H1 (cell line): ENCODE data around the gene ZNF568. TPM values are rescaled to one million over a fixed set of nuclear protein-coding genes. Genes with fewer than 3 reads are reported as not detected.

Experiments used
- ATF3 ChIP-seq: IDR thresholded peaks from 2 replicates; pipeline ENCODE4 v1.6.1; 2011; ENCODE audit warnings: low read depth, mild to moderate bottlenecking, low read length; ENCODE audit not compliant: insufficient read depth
- BACH1 ChIP-seq: IDR thresholded peaks from 2 replicates; pipeline ENCODE4 v1.6.1; 2012; ENCODE audit warnings: low read length, improper control_type of control experiment
- CHD2 ChIP-seq: IDR thresholded peaks from 2 replicates; pipeline ENCODE4 v1.6.1; 2012; ENCODE audit warnings: low read length, improper control_type of control experiment
- CTBP2 ChIP-seq: IDR thresholded peaks from 2 replicates; pipeline ENCODE4 v1.7.0; 2011; ENCODE audit warnings: borderline replicate concordance, mild to moderate bottlenecking, moderate library complexity, mixed read lengths, low read length; ENCODE audit not compliant: insufficient read depth, insufficient read length
- E2F6 ChIP-seq: IDR thresholded peaks from 2 replicates; pipeline ENCODE4 v1.6.1; 2012; ENCODE audit warnings: inconsistent platforms
- EP300 ChIP-seq, 2 experiments: IDR thresholded peaks; 1 replicate in 1 of 2; 2 replicates in 1 of 2; pipeline ENCODE4 v1.6.1; 2011 to 2012; ENCODE audit warnings: low read depth in 2 of 2, low read length in 2 of 2, mild to moderate bottlenecking in 2 of 2, borderline replicate concordance in 1 of 2, inconsistent platforms in 1 of 2, moderate library complexity in 1 of 2
- FOSL1 ChIP-seq: IDR thresholded peaks from 2 replicates; pipeline ENCODE4 v1.6.1; 2011; ENCODE audit warnings: mild to moderate bottlenecking, low read depth, low read length, moderate library complexity; ENCODE audit not compliant: insufficient read depth
- GABPA ChIP-seq: IDR thresholded peaks from 2 replicates; pipeline ENCODE4 v1.6.1; 2011; ENCODE audit warnings: mild to moderate bottlenecking, low read length, moderate library complexity, borderline replicate concordance; ENCODE audit not compliant: insufficient read depth
- JUN ChIP-seq: IDR thresholded peaks from 2 replicates; pipeline ENCODE4 v1.6.1; 2011; ENCODE audit warnings: low read depth, mild to moderate bottlenecking, improper control_type of control experiment, low read length
- JUND ChIP-seq: IDR thresholded peaks from 2 replicates; pipeline ENCODE4 v1.6.1; 2011; ENCODE audit warnings: mild to moderate bottlenecking, improper control_type of control experiment, low read length
- KDM1A ChIP-seq: fragments of 200-600, 300-600 bp; sonication (generic); IDR thresholded peaks from 2 replicates; pipeline ENCODE4 v1.7.1; 2016; ENCODE audit warnings: mild to moderate bottlenecking, low read length, borderline replicate concordance
- MAFK ChIP-seq: IDR thresholded peaks from 2 replicates; pipeline ENCODE4 v1.6.1; 2012; ENCODE audit warnings: low read depth, mild to moderate bottlenecking, improper control_type of control experiment, low read length
- NRF1 ChIP-seq: IDR thresholded peaks from 2 replicates; pipeline ENCODE4 v1.6.1; 2011; ENCODE audit warnings: mild to moderate bottlenecking, low read depth, low read length, improper control_type of control experiment
- PHF8 ChIP-seq: fragments of 200-600 bp; sonication (generic); conservative IDR thresholded peaks from 2 replicates; pipeline ENCODE4 v1.7.1; 2012; ENCODE audit warnings: low read depth, mild to moderate bottlenecking, inconsistent platforms, low read length, moderate library complexity
- POLR2AphosphoS5 ChIP-seq: IDR thresholded peaks from 2 replicates; pipeline ENCODE4 v1.6.1; 2011; ENCODE audit warnings: low read depth, low read length
- RAD21 ChIP-seq, 2 experiments: IDR thresholded peaks in 1 of 2; conservative IDR thresholded peaks in 1 of 2; 2 replicates each; pipeline ENCODE4 v1.6.1; 2011; ENCODE audit warnings: low read depth in 2 of 2, low read length in 2 of 2, improper control_type of control experiment in 1 of 2, inconsistent platforms in 1 of 2, mild to moderate bottlenecking in 1 of 2, moderate library complexity in 1 of 2
- RBBP5 ChIP-seq: IDR thresholded peaks from 2 replicates; pipeline ENCODE4 v1.7.1; 2012; ENCODE audit warnings: low read depth, mild to moderate bottlenecking, inconsistent platforms, low read length, moderate library complexity, borderline replicate concordance
- SIX5 ChIP-seq: IDR thresholded peaks from 2 replicates; pipeline ENCODE4 v1.6.1; 2011; ENCODE audit warnings: mild to moderate bottlenecking, low read depth, low read length
- SP1 ChIP-seq: IDR thresholded peaks from 2 replicates; pipeline ENCODE4 v1.6.1; 2011; ENCODE audit warnings: low read depth, low read length
- SRF ChIP-seq: IDR thresholded peaks from 2 replicates; pipeline ENCODE4 v1.6.1; 2011; ENCODE audit warnings: mild to moderate bottlenecking, low read depth, low read length, moderate library complexity
- TBP ChIP-seq: IDR thresholded peaks from 2 replicates; pipeline ENCODE4 v1.6.1; 2011; ENCODE audit warnings: low read depth, low read length, improper control_type of control experiment
- TEAD4 ChIP-seq: IDR thresholded peaks from 2 replicates; pipeline ENCODE4 v1.6.1; 2012; ENCODE audit warnings: low read depth, low read length, inconsistent platforms, mixed read lengths
- polyA plus RNA-seq, 7 experiments: library from polyadenylated mRNA; depleted of rRNA in 3 of 7; stranded (reverse) in 5 of 7; unstranded in 2 of 7; fragments of >200 nt in 5 of 7; fragments of 200-250 nt in 2 of 7; gene quantifications; 1 replicate in 5 of 7; 2 replicates in 1 of 7; 4 replicates in 1 of 7; pipeline versions ENCODE4 v1.2.1 to v1.2.3, GENCODE V29; 2011 to 2013; ENCODE audit warnings: missing spikeins in 2 of 7, mixed read lengths in 2 of 7
- total RNA-seq: library from RNA; stranded (reverse); fragmentation: NEBNext Ultra II Directional; extraction: Animal tissue kit (Norgen Biotek cat#: 25700); gene quantifications from 2 replicates; pipeline ENCODE4 v1.2.1, GENCODE V29; 2021

Gene ZNF568
- total and polyA plus RNA-seq, 2 of the 8 experiments (the other 6 are each of a cell fraction or from before 2014, with no cell fraction given): 1.6 to 2.4 TPM

- TF ChIP-seq RAD21 (IDR thresholded peaks at IDR 0.05 in 1 of 2, conservative IDR thresholded peaks at IDR 0.05 in 1 of 2; ENCODE audit: low read depth in 2 of 2, low read length in 2 of 2) (peak; percentile 24 to 48; a peak in 2 of 4 replicates), JUND (peak; percentile 25; the same call in 1 of the 2 replicates), CHD2 (peak; percentile 95), MAFK (no peak), GABPA (peak; percentile 78; the same call in 1 of the 2 replicates), KDM1A (no peak), FOSL1 (no peak), SIX5 (peak; percentile 62), CTBP2 (no peak), TBP (peak; percentile 11), SP1 (no peak), EP300 (IDR thresholded peaks at IDR 0.05; ENCODE audit: borderline replicate concordance in 1 of 2, low read depth in 2 of 2, low read length in 2 of 2) (no peak), POLR2AphosphoS5 (0 out of 2 replicates have a peak, but pooled peaks have one; percentile 17), TEAD4 (no peak), RBBP5 (peak; percentile 91), BACH1 (peak; percentile 55; the same call in 1 of the 2 replicates), E2F6 (0 out of 2 replicates have a peak, but pooled peaks have one; percentile 24), PHF8 (peak; percentile 73), SRF (no peak), ATF3 (peak; percentile 6; the same call in 1 of the 2 replicates), NRF1 (no peak), JUN (no peak)
These were observed at the start of gene ZNF568, which contains the start of gene ZNF829 (continued) for GRCh38 chr19:36915992-36916830.
